Endothelial cell (in vitro differentiated cells): Measurements from ENCODE around the gene KMT2B. TPM values are rescaled to one million over a fixed set of nuclear protein-coding genes. Genes with fewer than 3 reads are reported as not detected.

Experiments
- DNase-seq: peaks from one replicate; pipeline ENCODE4 v3.0.0; 2021; ENCODE audit warnings: low spot score
- H3K27ac Mint-ChIP-seq: one replicate; pipeline ENCODE4 v1.8.0; 2021; ENCODE audit warnings: mixed read lengths, inconsistent platforms; ENCODE audit not compliant: unreplicated experiment
- H3K27me3 Mint-ChIP-seq: one replicate; pipeline ENCODE4 v1.8.0; 2021; ENCODE audit warnings: mild to moderate bottlenecking, moderate library complexity, mixed read lengths, inconsistent platforms; ENCODE audit not compliant: unreplicated experiment
- H3K36me3 Mint-ChIP-seq: one replicate; pipeline ENCODE4 v1.8.0; 2021; ENCODE audit warnings: mild to moderate bottlenecking, low read depth, mixed read lengths, inconsistent platforms; ENCODE audit not compliant: unreplicated experiment
- H3K4me1 Mint-ChIP-seq: one replicate; pipeline ENCODE4 v1.8.0; 2021; ENCODE audit warnings: mild to moderate bottlenecking, mixed read lengths, inconsistent platforms; ENCODE audit not compliant: unreplicated experiment
- H3K4me3 Mint-ChIP-seq: one replicate; pipeline ENCODE4 v1.8.0; 2021; ENCODE audit warnings: mild to moderate bottlenecking, mixed read lengths, inconsistent platforms; ENCODE audit not compliant: unreplicated experiment
- H3K9me3 Mint-ChIP-seq: one replicate; pipeline ENCODE4 v1.8.0; 2021; ENCODE audit warnings: mixed read lengths, inconsistent platforms; ENCODE audit not compliant: unreplicated experiment
- CTCF ChIP-seq: fragments of 200-600 bp; sonication (generic); IDR thresholded peaks from one replicate; pipeline ENCODE4 v1.5.0; 2021; ENCODE audit warnings: antibody characterized with exemption; ENCODE audit not compliant: unreplicated experiment
- total RNA-seq: library from RNA; stranded (reverse); fragmentation: NEBNext Ultra II Directional; extraction: Animal tissue kit (Norgen Biotek cat#: 25700); gene quantifications from one replicate; pipeline ENCODE4 v1.2.1, GENCODE V29; 2021; ENCODE audit not compliant: unreplicated experiment

The KMT2B gene
- total RNA-seq, 1 donor from 2014 or later: 51.7 TPM

DNA sequence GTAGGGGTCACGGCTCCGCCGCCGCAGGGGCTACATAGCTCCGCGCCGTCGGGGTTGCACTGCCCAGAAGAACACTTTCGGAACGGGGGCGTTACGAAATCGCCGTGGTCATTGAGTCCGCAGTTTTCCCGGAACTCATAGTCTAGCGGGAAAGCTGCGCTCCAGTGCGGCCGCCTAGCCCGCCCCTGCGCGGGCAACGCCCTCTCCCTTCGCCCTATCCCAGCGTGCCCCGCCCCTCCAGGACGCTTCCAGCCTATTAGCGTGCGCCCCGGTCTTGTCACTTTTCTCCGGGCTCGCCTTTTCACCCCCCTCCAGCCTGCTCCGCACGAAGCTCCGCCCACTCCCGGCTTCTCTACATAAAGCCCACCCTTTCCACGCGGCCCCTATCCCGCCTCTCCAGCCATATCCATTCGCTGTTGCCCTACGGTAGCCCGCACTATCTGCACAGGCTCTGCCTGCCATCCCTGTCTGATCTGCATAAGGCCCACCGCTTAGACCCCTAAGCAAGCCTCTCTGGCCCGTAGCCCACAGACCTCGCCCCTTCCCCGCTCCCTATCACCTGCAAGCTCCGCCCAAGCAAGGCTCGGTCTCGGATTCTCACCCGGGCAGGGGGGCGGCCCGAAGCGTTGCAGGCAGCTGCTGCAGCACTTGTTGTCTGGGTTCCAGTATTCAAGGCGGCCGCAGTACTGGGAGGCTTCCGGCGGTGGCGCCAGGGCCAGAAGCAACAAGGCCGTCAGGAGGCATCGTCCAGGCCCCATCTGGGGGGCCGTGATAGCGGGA, 22.8 kb downstream of the KMT2B start:
- Mint-ChIP-seq H3K27me3 (peaks cover 22% of the 10 kb centered on the region), H3K27ac (peak overlapping the region; percentile 48), H3K36me3 (peaks cover 18% of the 10 kb centered on the region), H3K9me3 (no peaks in the 10 kb centered on the region), H3K4me1 (peaks cover 21% of the 10 kb centered on the region), H3K4me3 (peak overlapping the region; percentile 86)
- DNase-seq: peak; percentile 96
- TF ChIP-seq CTCF: no peak

DNA sequence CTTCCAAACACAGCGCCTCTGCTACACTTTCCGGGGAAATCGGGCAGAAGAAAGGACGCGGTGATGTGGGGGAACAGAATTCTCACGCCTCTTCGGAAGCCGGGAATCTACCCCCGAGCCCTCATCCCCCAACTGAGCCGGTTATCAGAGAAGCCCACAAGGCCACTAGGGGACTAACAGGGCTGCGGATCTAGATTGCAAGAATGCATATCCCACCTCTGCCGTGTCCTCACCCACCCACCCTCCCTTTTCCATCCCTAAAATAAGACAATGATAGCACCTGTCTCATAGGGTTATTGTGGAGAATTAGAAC, 23.4 kb downstream of the KMT2B start:
- Mint-ChIP-seq H3K36me3 (peaks cover 14% of the 10 kb centered on the region), H3K4me1 (peaks cover 26% of the 10 kb centered on the region), H3K27me3 (peaks cover 20% of the 10 kb centered on the region), H3K27ac (peak overlapping the region; percentile 48), H3K4me3 (peak overlapping the region; percentile 86), H3K9me3 (no peaks in the 10 kb centered on the region)
- TF ChIP-seq CTCF: no peak
- DNase-seq: no peak

- H3K27me3 Mint-ChIP-seq: peaks cover 19% of the 10 kb centered on the region
- no peak for TF ChIP-seq CTCF
- peaks cover 32% of the 10 kb centered on the region for H3K4me1 Mint-ChIP-seq
- DNase-seq: no peak
- no peak within 1 kb of the TSS for H3K27ac Mint-ChIP-seq
- H3K4me3 Mint-ChIP-seq: peak within 1 kb of the TSS; percentile 19
- H3K9me3 Mint-ChIP-seq: no peaks in the 10 kb centered on the region
- peaks cover 13% of the 10 kb centered on the region for H3K36me3 Mint-ChIP-seq
Observed at GRCh38 chr19:35742121-35742724, 24.4 kb downstream of the KMT2B start, which contains the start of gene IGFLR1. Gene IGFLR1, minus strand, starts transcription at chr19:35742452. Its CDS starts 1,272 bp downstream, at chr19:35741180.

GRCh38 chr19:35743640-35744429, 26.0 kb downstream of the KMT2B start:
- no peak for TF ChIP-seq CTCF
- H3K4me3 Mint-ChIP-seq: peak overlapping the region; percentile 98
- H3K27ac Mint-ChIP-seq: no peak overlapping the region
- H3K36me3 Mint-ChIP-seq: peaks cover 12% of the 10 kb centered on the region
- H3K9me3 Mint-ChIP-seq: no peaks in the 10 kb centered on the region
- H3K27me3 Mint-ChIP-seq: peaks cover 21% of the 10 kb centered on the region
- H3K4me1 Mint-ChIP-seq: peaks cover 38% of the 10 kb centered on the region
- DNase-seq: no peak
